GM19239 (cell line): ENCODE measurements around the gene ADCY5.

Experiments used
- DNase-seq: peaks from one replicate; pipeline ENCODE4 v3.0.0; 2011; ENCODE audit warnings: low spot score; ENCODE audit not compliant: insufficient read length
- FAIRE-seq: peaks from 2 replicates; lab custom pipeline; 2011; peaks lifted over from hg19 to GRCh38; lab: Jason Lieb, UNC

ADCY5 gene

DNA sequence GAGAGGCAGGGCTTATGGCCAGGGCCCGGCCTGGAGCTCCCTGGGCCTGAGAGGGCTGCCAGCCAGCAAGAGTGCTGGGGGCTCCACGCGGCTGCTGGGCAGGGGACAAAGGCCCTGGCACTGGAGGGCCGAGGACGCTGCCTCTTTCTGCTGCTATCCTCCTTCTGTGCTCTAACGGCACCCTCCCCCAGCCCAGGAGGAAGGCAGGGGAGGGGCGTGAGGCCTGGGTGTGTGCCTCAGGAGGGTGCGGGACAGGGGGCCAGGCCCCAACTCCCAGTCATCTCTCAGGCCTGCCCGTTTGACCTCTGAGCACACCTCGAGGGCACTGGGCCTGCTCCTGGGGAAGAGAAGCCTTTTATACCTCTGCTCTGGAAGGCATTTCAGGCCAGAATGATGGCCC lies 115.5 kb downstream of the ADCY5 start:
- DNase-seq: no peak
- no peak for FAIRE-seq

DNA sequence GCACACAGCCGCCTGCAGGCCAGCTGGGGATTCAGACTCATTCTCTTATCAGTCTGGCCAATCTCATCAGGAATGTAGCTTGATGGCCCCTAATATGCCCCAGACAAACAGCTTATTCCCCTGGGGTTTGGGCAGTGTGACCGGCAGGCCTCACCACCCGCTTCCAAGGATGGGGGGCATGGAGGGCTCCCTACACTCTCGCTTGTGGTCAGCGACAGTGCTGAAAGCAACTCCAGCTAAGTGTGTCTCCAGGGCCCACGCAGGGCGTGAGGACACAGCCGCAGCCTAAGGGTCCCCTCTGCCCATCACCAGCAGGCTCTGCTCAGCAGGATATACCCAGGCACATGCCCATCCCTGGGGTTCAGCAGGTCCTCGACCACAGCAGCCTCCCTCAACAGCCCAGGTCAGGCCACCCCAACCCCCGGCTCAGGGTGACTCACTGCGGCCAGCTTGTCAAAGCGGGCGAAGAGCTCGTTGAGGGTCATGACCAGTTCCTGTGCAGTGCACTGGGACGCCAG lies 116.7 kb downstream of the ADCY5 start:
- DNase-seq (no peak), FAIRE-seq (no peak)

DNA sequence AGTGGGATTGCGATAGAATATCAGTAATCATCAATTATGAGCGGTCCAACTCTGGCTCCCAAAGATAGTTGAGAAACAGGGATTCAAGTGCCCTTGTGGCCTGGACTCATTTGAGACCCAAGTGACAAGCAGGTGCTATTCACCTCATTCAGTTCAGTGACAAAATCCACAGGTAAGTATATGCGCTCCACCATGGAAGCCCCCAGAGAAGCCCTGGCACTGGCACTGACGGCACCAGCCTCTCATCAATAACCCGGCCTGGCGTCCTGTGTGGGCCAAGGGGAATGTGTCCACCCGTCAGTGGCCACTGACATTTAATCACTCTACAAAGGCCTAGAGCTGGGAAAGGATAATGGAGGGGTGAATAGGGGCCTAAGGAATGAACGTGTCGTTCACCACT lies 117.2 kb downstream of the ADCY5 start:
- FAIRE-seq (no peak), DNase-seq (no peak)

DNA sequence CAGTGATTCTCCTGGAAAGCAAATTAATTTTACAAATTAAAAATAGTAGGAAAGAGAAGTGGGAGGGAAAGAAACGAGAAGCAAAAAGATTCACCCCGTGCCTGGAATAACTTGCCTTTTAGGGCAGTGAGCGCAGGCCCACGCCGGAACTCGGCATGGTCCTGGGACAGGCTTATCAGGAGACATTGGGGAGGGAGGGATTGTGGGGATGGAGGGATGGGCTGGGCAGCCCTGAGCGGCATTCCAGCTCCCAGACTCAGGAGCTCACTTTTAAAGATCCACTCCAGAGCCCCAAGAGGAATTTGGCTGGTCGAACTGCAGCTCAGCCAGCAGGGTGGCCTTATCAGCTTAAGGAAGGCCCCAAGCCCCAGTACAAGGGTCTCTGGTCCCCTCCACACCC lies 117.9 kb downstream of the ADCY5 start:
- DNase-seq: no peak
- FAIRE-seq: no peak

DNA sequence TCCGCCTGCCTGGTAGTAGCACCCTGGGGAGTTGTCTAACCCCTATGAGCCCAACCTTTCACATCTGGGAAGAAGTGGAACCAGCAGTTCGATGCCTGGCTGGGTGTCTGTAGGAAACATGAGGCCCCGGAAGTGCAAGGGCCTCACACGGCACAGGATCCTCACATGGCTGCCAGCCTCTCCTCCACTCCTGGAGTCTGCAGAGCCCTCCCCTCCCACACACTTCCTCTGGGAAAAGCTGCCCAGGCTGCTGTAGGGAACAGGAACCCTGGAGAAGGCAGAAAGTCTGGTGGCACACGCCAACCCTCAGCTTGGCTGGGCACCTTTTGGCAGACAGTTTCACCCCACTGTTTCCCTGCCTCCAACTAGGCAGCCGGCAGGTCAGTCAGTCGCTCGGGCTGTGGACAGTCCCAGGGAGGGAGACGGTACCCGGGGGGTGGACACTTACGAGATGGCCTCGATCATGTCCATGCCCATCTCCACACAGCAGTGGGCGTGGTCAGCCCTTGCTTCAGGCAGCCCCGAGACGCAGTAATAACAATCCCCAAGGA lies 118.4 kb downstream of the ADCY5 start:
- DNase-seq (no peak), FAIRE-seq (no peak)

DNA sequence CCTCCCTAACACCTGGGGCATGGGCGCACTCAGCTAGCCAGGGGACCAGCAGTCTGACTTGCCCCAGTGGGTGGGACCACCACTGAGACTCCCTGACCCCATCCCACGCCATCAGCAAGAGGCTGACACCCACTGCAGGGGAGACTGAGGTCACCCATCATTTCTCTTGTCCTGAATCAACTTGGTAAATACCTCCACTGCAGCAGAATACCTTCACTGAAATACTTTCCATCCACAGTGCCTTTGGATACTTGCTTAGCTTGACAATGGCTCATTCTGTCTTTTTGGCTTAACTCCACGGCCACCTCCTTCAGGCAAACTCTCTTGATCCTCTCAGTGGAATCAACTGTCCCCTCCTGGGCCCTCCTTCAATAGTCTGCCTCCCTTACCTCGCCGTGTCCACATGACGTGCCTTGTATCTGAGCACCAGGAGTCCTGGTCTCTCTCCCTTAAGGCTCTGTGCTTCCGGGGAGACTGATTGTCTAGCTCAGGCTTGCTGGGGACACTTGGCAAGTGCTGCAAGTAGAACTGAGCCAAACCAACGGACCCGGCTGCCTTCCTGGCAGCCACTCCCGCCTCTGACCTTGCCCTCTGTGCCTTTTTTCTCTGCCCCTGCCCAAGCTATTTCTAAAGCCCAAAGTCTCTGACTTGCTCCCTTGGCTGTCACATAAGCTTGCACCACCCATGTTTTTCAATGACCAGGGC lies 119.1 kb downstream of the ADCY5 start:
- DNase-seq (no peak), FAIRE-seq (no peak)

DNA sequence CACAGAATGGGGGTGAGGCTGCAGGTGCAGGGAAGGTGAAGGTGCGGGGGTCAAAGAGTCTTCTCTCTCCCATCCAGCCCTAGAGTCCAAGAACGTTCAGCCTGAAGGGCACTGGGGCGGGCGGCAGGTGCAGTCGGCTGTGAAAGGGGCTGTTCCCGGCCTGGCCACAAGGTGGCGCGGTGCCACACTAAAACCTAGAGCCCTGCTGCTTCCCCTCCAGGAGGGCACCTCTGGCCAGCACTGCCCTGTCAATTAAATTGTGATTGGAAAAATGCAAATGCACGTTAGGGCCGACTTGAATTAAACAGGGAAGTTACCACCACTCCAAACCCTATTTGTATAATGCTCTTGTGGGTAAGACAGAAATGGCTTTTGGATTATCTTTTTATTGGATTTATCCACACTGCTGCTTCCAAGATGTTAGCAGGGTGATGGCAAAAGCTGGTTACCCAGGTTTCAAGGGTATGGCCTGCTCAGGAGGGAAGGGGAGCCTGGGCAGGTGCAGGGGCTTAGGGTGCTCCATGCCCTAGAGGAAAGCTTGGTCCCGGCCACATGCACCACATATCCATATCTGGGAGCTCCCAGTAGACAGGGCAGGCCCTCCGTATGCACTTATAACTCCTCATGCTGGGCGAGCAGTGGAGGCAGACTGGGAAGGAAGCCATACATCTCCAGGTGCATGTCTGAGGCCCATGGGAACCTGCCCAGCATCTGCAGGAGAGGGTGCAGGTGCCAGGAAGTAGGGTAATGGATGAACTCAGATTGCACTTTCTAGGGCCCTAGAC lies 119.8 kb downstream of the ADCY5 start:
- no peak for FAIRE-seq
- DNase-seq: peak; percentile 78

DNA sequence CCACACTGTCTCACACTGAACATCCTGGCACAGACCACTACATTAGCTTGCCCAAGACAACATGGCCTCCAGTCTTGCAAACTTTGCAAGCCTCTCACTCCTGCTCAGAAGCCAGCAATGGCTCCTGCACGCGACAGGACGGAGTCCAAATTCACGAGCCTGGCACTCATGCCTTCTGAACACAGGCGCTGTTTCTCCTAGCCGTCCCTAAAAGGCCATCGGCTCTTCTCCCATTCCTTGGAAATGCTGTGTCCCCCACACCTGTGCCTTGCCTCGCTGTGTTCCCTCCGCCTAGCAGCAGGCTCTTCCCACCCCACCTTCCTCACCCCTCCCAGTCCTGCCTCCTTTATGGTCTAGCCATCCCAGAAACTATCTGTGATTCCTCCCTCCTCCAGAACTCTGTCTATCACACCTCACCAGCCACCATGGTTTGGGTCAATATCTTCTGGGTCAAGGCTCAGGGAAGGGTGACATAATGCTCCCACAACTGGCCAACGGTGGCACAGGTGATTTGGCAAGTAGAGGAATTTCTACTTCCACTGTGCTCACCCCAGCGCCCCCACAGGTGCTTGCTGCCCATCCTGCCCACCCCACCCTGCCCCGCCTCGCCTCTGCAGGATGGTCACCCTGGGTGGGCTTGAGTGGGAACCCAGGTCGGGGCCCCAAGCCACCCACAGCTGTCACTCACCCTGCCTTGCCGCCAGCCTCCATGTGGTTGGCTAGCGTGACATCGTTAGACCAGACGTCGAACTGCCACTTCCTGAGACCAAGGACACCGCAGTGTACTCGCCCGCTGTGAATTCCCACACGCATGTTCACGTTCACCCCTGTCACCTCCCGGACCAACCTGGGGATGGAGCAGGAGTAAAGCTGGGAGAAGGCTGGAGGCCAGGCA lies 120.7 kb downstream of the ADCY5 start:
- FAIRE-seq (no peak), DNase-seq (no peak)

DNA sequence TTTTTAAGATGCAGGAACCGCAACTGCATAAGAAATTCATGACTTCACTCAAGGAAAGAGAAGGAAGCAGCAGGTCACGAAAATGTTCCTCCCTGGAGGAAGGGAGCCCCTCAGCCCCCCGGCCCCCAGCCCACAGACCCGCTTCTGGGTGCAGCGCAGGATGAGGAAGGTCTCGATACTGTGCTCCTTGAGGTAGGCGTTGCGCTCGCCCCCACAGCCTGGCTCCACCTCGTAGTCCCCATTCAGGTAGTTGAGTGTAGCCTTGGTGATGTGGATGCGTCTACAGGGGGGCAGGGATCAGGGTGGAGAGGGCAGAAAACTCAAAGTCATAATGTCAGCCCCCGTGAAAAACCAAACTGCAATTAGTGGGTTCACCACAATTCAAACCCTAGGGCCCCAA lies 121.4 kb downstream of the ADCY5 start:
- FAIRE-seq (no peak), DNase-seq (no peak)

DNA sequence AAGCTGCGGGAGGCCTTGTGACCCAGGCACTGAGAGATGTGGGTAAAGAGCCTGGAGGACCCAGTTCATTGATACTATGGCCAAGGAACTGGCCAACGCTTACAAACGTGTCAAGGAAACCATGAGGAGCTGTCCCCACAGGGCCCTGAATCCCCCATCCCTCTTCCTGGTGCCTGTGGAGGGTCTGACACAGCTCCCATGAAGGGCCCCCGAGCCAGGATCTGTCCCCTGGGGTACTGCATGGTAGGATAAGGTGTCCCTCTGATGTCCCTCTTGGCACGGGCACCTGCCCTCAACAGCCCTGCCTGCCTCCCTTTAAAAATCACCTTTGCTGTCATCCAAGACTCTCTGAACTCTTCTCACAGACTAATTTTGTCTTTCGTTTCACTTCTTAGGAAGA lies 122.4 kb downstream of the ADCY5 start:
- FAIRE-seq: no peak
- no peak for DNase-seq

DNA sequence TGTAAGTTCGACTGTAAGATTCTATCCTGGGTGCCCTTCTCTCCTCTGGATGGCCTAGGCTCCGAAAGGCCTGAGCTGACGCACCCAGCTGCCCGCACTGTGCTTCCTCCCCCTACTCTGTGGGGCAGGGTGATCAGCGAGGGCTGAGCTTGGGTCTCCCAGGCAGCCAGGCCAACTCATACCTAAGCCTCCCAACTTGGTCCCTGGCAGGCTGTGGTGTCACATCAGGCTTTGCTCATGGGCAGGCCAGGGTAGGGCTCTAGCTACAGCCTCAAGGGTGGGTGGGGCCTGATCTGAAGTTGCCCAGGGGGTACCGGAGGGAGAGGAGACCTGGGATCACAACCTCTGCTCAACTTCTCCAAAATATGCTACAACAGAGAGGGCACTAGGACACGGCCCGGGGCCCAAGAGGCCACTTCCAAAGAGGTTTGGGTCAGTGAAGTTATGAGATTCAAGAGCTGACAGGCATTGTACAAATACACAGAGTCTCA lies 123.1 kb downstream of the ADCY5 start:
- no peak for DNase-seq
- no peak for FAIRE-seq

DNA sequence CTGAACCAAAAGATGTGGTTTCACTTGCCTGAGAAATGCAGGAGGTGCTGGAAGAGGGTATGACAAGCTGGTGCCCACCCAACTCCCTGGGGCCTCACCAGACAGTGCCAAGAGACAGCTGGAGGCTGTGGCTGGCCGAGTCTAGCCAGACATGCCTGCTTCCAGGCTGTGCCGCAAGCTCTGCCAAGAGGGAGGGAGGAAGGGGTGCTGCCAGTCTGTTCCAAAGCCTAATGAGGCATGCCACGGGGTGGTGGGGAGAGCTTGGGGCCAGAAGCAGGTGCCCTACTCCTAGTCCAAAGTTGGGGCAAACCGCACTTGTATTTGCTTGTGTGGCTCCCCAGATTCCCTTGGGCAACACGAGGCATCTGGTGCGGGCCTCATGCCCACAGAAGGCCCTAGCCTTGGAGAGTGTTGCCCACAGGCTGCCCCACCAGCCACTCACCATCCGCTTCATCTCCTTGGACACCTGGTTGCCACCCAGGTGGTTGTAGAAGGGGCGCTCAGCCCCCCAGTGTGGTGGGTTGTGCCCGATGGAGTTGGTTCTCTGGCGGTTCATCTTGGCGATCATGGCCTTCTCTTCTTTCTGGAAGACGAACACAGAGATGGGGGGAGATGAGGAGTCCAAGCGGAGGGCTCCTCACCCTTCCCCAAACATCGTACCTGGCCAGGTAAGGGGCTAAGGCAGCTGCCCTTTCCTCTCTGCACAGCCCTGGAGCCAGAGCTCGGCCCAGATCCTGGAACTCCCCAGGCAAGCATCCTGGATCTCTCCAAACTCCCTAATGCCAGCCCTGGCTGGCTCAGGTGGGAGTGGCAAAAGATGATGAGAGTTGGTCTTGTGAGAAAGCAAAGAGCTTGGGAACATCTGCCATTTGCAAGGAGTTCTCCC lies 123.8 kb downstream of the ADCY5 start:
- DNase-seq (no peak), FAIRE-seq (no peak)

DNA sequence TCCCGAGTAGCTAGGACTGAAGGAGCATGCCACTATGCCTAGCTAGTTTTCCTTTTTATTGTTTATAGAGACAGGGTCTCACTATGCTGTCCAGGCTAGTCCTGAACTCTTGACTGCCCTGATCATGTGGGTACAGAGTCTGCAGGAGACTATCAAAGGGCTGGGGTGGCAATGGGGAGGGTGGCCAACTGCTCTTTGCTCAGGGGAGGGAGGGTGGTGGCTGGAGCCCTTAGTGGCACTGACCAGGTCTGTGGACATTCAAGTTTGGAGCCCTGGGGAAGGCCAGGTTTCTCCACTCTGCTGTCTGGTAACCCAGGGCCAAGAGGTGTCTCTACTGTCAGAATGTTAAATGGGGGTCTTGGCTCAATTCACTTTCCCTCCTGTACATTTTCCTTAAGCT lies 125.1 kb downstream of the ADCY5 start:
- FAIRE-seq: no peak
- DNase-seq: no peak

DNA sequence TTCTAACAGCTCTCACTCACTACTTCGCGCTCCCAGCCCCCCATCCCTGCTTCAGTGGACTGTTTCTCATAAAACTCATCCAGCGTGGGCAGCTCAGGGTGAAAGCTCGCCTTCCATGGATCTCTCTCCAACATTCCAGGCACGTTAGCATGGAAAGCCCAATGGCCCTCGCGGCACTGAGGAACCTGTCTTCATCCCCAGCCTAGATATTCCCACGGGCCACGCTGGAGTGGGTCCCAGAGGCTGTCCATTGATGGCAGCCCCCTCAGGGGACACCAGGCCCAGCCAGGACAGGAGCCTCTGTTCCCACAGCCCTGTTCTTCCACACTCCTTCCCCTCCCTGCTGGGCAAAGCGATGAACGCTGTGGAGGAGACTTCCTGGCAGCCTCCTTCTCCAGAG lies 126.0 kb downstream of the ADCY5 start:
- DNase-seq (no peak), FAIRE-seq (no peak)

DNA sequence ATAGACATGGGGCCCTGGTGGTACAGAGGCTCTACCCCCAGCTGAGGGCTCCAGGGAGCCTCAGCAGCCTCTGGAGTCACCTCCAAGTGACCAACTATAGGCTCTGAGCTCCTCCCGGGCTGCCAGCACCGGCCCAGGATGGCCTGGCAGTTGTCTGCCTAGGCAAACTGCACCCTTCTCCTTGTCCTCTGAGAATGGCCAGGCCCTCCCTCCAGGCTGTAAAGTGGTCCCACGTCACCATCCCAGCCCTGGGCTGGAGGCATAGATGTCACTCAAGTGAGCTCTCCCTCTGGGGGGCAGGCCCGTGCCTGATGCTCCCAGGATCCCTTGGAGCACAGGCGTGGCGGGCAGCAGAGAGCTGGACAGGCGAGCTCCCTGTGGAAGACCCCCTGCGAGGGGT lies 127.1 kb downstream of the ADCY5 start:
- DNase-seq (no peak), FAIRE-seq (no peak)

DNA sequence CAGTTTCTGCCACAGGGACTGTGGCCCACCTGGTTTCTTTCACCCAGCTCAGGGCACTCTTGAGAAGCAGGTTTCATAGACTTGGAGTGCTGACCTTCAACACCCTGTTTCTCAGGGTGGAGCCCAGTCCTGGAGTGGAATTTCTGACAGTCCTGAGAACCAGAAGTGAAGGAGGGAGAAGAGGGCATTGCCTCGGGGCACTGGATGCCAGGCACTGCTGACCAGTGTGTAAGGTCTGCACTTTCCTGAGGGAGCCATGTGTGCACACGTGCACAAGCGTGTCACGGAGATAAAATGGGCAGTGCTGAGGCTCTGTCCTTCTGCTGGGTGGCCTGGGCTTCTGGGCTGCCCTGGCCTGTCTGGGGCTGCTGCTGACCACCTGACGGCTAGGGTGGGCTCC lies 128.7 kb downstream of the ADCY5 start:
- no peak for FAIRE-seq
- DNase-seq: no peak

DNA sequence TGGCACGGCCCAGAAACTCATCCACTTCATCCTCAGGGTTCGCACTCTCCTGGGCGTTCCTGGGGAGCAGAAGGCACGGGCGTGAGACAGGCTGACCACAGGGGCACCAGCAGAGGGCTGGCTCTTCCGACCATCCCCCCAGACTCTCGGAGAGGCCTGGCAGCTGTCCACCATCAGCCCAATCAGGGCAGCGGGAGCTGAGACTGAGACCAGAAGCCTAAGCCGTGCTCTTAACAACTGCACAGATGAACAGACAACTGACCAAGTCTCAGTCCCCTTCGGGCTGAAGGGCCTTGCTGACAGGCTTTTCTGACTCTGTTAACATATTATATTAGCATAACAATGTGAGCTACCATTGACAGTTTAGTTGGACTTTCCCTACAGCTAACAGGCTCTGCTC lies 129.1 kb downstream of the ADCY5 start:
- DNase-seq (no peak), FAIRE-seq (no peak)

DNA sequence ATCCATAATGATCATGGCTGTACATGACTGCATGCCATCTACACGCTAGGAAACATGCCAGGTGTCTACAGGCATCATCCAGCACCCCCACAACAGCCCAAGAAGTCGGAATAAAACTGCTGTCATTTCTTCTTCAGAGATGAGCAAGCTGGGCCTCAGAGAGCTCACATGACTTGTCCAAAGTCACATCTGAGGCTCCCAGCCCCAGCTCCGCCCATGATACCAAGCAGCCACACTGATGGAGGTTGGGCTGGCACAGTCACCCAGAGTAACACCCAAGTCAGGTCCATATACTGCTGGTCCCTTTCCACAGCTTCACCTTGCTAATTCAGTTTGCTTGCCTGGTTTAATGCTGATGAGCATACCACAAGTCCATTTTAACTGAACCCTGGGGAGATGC lies 130.5 kb downstream of the ADCY5 start:
- DNase-seq: no peak
- no peak for FAIRE-seq

DNA sequence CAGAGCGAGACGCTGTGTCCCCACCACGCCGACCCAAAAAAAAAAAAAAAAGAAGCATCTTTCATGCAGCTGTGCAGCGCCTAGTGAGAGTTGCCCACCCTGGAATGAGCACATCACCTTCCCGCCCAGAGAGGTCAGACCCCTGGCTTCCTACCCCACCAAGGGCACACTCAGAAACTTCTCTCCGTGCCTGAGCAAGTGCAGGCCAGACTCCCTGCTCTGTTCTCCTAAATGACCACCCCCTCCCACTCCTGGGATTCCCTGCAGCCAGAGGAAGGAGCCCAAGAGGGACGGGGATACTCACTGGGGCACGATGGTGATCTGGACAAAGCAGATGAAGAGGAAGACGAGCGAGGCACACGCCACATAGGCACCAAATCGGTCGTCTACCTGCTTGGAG lies 131.2 kb downstream of the ADCY5 start:
- FAIRE-seq (no peak), DNase-seq (no peak)

DNA sequence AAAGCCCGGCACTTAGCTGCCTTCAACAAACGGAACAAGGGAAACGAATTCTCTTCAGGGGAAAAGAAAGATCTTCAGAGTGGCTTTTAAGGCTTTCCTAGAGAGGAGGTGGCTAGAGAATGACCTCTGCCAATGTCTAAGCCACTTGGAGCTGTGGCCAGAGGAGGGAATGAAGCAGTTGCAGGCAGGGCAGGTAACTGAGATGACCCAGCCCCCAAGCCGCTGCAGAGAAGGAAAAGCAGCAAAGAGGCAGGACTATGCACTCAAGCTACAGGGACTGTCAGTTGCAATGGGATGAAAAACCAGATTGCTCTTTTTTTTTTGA lies 133.7 kb downstream of the ADCY5 start:
- no peak for DNase-seq
- no peak for FAIRE-seq
